Hepatocyte (in vitro differentiated cells): Measurements from ENCODE around the gene GNG7. TPM values are rescaled to one million over a fixed set of nuclear protein-coding genes. Genes with fewer than 3 reads are reported as not detected.
"Not testable (repeated sequence)": the region's sequence is repeated elsewhere in the genome, so short reads cannot be mapped to it uniquely, and the experiment has no call there.

Experiments used
- DNase-seq: peaks from one replicate; pipeline ENCODE4 v3.0.0-alpha.2; 2016; ENCODE audit warnings: low spot score
- H2AFZ ChIP-seq: fragments of 200-600 bp; sonication (generic); 2 replicates; pipeline ENCODE4 v1.6.0; 2016; ENCODE audit warnings: antibody characterized with exemption, mild to moderate bottlenecking
- H3K27ac ChIP-seq: fragments of 200-600 bp; sonication (generic); 2 replicates; pipeline ENCODE4 v1.5.1; 2016; ENCODE audit warnings: mild to moderate bottlenecking
- H3K27me3 ChIP-seq: fragments of 200-600 bp; sonication (generic); 2 replicates; pipeline ENCODE4 v1.6.1; 2016
- H3K36me3 ChIP-seq: fragments of 200-600 bp; sonication (generic); replicated peaks from 2 replicates; pipeline ENCODE4 v1.5.1; 2016; ENCODE audit warnings: low read depth; ENCODE audit not compliant: insufficient read depth
- H3K4me1 ChIP-seq: fragments of 200-600 bp; sonication (generic); 2 replicates; pipeline ENCODE4 v1.5.1; 2016; ENCODE audit warnings: mild to moderate bottlenecking, moderate library complexity; ENCODE audit not compliant: insufficient read depth
- H3K4me2 ChIP-seq: fragments of 200-600 bp; sonication (generic); 2 replicates; pipeline ENCODE4 v1.6.0; 2016
- H3K4me3 ChIP-seq: fragments of 200-600 bp; sonication (generic); 2 replicates; pipeline ENCODE4 v1.5.1; 2016; ENCODE audit warnings: mild to moderate bottlenecking
- H3K79me2 ChIP-seq: fragments of 200-600 bp; sonication (generic); 2 replicates; pipeline ENCODE4 v1.6.0; 2017; ENCODE audit warnings: mild to moderate bottlenecking
- H3K9me2 ChIP-seq: fragments of 200-600 bp; sonication (generic); replicated peaks from 2 replicates; pipeline ENCODE4 v1.6.0; 2017; ENCODE audit warnings: mild to moderate bottlenecking; ENCODE audit not compliant: insufficient read depth
- H3K9me3 ChIP-seq: fragments of 200-600 bp; sonication (generic); 2 replicates; pipeline ENCODE4 v1.5.1; 2016; ENCODE audit warnings: low read depth, mild to moderate bottlenecking
- H4K20me1 ChIP-seq: fragments of 200-600 bp; sonication (generic); 2 replicates; pipeline ENCODE4 v1.6.0; 2016; ENCODE audit warnings: mild to moderate bottlenecking; ENCODE audit not compliant: insufficient read depth, poor library complexity, severe bottlenecking
- EZH2 ChIP-seq: fragments of 200-600 bp; sonication (generic); IDR thresholded peaks from 2 replicates; pipeline ENCODE4 v1.6.1; 2016; ENCODE audit warnings: antibody characterized with exemption, mild to moderate bottlenecking, borderline replicate concordance
- EZH2phosphoT487 ChIP-seq: fragments of 200-600 bp; sonication (generic); IDR thresholded peaks from one replicate; pipeline ENCODE4 v1.6.1; 2018; ENCODE audit warnings: antibody characterized with exemption, mild to moderate bottlenecking, low read depth, moderate library complexity; ENCODE audit not compliant: unreplicated experiment, severe bottlenecking
- WGBS: methylation state at CpG from one replicate; pipeline ENCODE4 v1.1.6; 2016; ENCODE audit warnings: low lambda C conversion rate; ENCODE audit errors: missing lambda C conversion rate; 5-methylcytosine and 5-hydroxymethylcytosine counted together
- polyA plus RNA-seq: library from polyadenylated mRNA; unstranded; fragments of >200 nt; fragmentation: Nextera tagmentation; extraction: Ambion mirVana; gene quantifications from 2 replicates; pipeline ENCODE4 v1.2.1, GENCODE V29; 2016
- total RNA-seq: library from RNA; depleted of rRNA; stranded (reverse); fragments of >200 nt; gene quantifications from 2 replicates; pipeline ENCODE4 v1.2.3, GENCODE V29; 2014
- TF ChIP-seq, protein P1 (sequence below): fragments of 200-600 bp; sonication (generic); IDR thresholded peaks from 2 replicates; pipeline ENCODE4 v1.5.1; 2016; ENCODE audit warnings: antibody characterized with exemption, mild to moderate bottlenecking; ENCODE audit not compliant: poor library complexity

GNG7 gene
- total and polyA plus RNA-seq, 2 experiments from 2014 or later: 1.2 to 1.9 TPM

DNA sequence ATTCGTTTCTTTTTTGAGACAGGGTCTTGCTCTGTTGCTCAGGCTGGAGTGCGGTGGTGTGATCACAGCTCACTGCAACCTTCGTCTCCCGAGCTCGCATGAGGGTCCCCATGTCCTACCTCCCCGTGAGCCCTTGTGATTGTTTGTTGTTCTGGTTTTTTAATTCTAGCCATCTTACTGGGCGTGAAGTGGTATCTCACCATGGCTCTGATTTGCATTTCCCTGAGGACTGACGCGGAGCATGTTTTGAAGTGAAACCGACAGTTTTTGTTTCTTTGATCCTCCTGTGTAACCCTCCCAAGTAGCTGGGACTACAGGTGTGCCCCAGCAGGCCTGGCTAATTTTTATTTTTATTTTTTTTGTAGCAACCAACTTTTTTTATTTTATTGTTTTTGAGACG is 21.7 kb downstream of the GNG7 start:
- H3K36me3 ChIP-seq: no peaks in the 10 kb centered on the region
- TF ChIP-seq, protein P1, sequence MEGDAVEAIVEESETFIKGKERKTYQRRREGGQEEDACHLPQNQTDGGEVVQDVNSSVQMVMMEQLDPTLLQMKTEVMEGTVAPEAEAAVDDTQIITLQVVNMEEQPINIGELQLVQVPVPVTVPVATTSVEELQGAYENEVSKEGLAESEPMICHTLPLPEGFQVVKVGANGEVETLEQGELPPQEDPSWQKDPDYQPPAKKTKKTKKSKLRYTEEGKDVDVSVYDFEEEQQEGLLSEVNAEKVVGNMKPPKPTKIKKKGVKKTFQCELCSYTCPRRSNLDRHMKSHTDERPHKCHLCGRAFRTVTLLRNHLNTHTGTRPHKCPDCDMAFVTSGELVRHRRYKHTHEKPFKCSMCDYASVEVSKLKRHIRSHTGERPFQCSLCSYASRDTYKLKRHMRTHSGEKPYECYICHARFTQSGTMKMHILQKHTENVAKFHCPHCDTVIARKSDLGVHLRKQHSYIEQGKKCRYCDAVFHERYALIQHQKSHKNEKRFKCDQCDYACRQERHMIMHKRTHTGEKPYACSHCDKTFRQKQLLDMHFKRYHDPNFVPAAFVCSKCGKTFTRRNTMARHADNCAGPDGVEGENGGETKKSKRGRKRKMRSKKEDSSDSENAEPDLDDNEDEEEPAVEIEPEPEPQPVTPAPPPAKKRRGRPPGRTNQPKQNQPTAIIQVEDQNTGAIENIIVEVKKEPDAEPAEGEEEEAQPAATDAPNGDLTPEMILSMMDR: no peak
- TF ChIP-seq EZH2 (no peak), EZH2phosphoT487 (no peak)

DNA sequence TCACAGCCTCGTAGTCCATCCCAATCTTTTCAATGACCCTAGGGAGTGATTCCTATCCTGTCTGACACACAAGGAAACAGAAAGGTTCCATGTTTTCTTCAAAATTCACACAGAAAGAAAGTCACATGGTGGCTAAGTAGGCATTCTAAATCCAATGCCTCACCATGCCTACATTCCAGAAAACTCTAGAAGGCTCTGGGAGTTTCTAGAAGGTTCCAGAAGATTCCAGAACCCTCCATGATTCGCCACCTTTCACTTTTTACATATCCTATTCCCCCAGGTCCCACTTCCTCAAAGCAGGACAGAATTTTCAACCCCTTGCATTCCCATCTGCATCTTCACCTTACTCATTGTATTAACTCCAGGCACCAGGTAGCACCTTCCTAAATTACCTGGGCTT is 23.1 kb downstream of the GNG7 start:
- Histone ChIP-seq H4K20me1 (no peaks in the 10 kb centered on the region), H3K9me2 (no peaks in the 10 kb centered on the region), H3K27ac (no peak overlapping the region), H2AFZ (no peak overlapping the region), H3K4me1 (no peaks in the 10 kb centered on the region), H3K79me2 (no peaks in the 10 kb centered on the region), H3K27me3 (no peaks in the 10 kb centered on the region), H3K36me3 (no peaks in the 10 kb centered on the region), H3K9me3 (no peaks in the 10 kb centered on the region), H3K4me3 (no peak overlapping the region), H3K4me2 (no peak overlapping the region)
- TF ChIP-seq EZH2 (no peak), EZH2phosphoT487 (no peak)
- TF ChIP-seq, protein P1: no peak
- 90% methylated on average over 2 of the region's 2 CpGs for WGBS
- no peak for DNase-seq

More for the DNA sequence above, 21.7 kb downstream of the GNG7 start:
- no peak for DNase-seq
- Histone ChIP-seq H3K27ac (no peak overlapping the region), H3K9me3 (no peaks in the 10 kb centered on the region), H3K27me3 (no peaks in the 10 kb centered on the region), H3K79me2 (no peaks in the 10 kb centered on the region), H2AFZ (no peak overlapping the region), H3K9me2 (no peaks in the 10 kb centered on the region), H3K4me1 (no peaks in the 10 kb centered on the region), H3K4me2 (no peak overlapping the region), H4K20me1 (no peaks in the 10 kb centered on the region), H3K4me3 (no peak overlapping the region)
- WGBS: 87% methylated on average over 11 of the region's 11 CpGs

DNA sequence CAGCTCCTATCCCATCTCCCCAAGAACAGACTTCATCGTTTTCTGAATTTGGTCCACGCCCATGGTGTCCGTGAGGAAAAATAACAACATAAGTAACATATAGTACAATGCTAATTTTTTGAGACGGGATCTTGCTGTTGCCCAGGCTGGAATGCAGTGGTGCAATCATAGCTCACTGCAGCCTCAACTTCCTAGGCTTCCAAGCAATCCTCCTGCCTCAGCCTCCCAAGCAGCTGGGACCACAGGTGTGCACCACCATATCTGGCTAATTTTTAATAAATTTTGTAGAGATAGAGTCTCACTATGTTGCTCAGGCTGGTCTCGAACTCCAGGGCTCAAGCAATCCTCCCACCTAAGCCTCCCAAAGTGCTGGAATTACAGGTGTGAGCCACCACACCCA is 23.5 kb downstream of the GNG7 start:
- H4K20me1 ChIP-seq, H3K4me3 ChIP-seq, H3K27ac ChIP-seq, H3K4me1 ChIP-seq, H3K27me3 ChIP-seq, H3K4me2 ChIP-seq, H2AFZ ChIP-seq, H3K9me2 ChIP-seq, DNase-seq, H3K9me3 ChIP-seq, H3K36me3 ChIP-seq, H3K79me2 ChIP-seq: not testable (repeated sequence)
- WGBS: 95% methylated on average over 5 of the region's 5 CpGs

DNA sequence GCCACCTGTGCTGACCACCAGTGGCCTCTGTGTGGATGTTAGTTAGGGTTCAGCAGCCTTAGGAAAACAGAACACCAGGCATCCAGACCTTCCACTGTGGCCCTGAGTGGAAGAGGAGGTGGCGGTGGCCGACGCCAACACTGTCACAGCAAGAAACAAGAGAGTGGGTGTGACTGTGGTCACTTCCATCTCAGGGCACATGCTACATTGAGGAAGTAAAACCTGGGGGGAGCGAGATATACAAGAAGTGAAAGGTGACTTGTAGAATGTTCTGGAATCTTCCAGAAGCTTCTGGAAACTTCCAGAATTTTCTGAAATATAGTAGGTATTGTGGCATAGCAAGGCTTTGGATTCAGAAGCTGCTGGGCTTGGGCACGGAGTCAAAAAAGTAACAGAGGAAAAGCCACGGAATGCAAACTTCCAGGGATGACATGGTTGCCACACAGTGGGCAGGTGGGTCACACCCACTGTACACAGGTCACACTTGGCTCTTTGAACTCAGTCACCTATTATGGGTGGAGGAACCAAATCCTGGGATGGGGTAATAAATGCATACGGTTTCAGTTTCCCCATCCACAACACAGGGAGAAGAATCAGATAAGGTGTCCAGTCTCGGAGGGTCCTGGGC is 24.3 kb downstream of the GNG7 start:
- Histone ChIP-seq H3K4me3 (no peak overlapping the region), H4K20me1 (no peaks in the 10 kb centered on the region), H2AFZ (no peak overlapping the region), H3K27me3 (no peaks in the 10 kb centered on the region), H3K4me2 (no peak overlapping the region), H3K36me3 (no peaks in the 10 kb centered on the region), H3K79me2 (no peaks in the 10 kb centered on the region), H3K9me3 (no peaks in the 10 kb centered on the region), H3K27ac (no peak overlapping the region), H3K4me1 (no peaks in the 10 kb centered on the region), H3K9me2 (no peaks in the 10 kb centered on the region)
- WGBS: 98% methylated on average over 8 of the region's 8 CpGs
- DNase-seq: no peak
- TF ChIP-seq EZH2: no peak
- TF ChIP-seq, protein P1: no peak
